NCI-H2196 treated with DMSO at 0.1 percent for 48 hours (cell line): ENCODE measurements around the gene CDH4.

ENCODE experiments used
- DNase-seq: peaks from one replicate; lab custom pipeline; 2025; ENCODE audit not compliant: unreplicated experiment; lab: John Stamatoyannopoulos, UW

The CDH4 gene

DNA sequence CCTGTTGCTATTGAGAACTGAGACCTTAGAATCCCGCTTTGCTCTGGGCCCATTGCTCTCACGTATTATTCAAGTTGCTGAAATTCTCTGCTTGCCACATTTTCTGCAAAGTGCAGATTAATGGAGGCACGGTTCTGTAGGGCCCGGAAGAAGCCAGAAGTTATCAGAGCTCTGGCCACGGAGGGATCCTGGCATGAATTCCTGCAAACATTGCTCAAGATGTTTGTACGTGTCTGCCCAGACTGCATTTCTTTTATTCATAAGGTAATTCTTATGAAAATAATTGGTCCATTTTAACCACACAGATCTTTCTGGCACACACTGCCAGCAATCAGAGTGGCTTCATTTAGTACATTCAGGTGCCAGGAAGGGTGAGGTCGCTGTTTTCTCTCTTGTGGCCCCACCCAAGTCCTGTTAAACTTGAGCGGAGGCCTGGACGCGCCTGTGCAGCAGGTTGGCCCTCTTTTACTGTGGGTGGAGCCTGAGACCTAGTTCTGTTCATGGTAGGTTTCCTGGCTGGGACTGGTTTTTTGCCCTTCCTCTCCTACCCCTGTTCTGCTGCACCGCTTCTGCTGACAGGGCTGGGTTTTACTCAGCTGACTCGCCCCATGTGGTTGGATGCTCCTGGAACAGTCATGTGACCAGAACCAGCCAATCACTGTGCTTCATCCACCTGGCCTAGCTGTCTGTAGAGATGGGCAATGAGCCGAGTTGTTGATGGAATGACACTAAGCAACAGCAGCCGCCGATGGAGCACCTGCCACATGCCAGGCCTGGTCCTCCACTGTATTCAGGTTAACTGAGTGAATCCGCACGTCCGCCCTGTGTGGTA lies 230.2 kb downstream of the CDH4 start:
- no peak for DNase-seq

DNA sequence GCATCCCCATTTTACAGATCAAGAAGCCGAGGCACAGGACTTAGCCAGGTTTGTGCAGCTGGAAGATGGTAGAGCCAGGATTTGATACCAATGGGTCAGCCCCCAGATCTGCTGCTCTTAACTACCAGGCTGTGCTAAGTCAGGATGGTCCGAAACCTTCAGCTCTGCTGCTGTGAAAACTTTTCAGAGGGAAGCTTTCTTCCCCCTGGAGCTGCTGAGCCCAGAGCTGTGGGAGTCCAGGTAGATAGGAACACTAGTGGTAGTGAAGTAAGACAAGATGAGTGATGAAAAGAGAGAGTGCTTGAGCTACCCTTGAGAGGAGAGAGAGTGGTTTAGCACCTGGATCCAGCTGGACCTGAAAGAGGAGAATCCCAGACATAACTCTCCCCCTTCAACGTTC lies 230.8 kb downstream of the CDH4 start:
- no peak for DNase-seq

DNA sequence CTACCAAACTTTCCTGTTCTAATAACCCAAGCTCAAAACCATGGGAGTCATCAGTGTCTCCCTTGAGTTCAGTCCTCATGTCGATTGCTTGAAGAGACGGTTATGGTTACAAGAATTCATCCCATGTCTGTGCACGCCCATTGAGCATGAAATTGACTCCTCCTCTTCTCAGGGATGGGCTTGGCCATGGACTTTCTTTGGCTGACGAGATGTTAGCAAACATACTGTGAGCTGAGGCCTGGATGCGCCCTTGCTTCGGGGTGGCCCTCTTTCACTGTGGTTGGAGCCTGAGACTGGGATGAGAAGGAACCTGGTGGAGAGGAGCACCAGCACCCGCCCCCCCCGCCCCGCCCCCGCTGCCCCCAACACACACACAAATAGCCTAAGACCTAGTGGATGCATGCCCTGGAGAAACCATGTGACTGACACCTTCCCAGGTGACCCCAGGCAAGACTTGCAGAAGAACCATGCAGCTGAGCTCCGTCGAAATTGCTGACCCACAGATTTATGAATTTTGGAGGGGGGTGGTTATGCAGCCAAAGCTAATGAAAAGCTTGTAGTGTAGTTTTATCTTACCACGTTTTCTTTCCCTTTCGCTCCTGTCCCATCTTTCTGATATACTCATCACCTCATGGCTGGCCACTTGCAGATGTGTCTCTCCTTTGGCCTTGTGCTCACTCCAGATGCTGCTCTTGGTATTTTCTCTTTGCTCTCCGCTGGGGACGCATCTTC lies 231.4 kb downstream of the CDH4 start:
- DNase-seq = no peak

DNA sequence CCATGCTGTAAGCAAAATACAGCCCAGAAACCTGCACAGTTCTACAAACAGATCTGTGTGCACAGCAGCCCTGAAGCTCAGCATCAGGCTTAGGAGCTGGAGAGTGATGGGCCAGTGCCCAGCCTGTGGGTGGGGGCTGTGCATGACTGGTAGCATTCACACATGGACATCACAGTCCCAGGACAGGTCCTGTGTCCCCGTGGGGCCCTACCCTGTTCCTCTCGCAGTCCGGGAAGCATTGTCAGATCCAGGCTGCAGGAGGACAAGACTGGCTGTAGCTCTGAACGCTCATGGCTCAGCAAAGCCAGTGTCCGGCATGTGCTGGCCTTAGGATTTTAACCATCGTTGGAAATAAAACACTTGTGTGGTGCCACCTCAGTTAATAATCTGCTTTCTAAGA lies 234.1 kb downstream of the CDH4 start:
- DNase-seq = no peak

DNA sequence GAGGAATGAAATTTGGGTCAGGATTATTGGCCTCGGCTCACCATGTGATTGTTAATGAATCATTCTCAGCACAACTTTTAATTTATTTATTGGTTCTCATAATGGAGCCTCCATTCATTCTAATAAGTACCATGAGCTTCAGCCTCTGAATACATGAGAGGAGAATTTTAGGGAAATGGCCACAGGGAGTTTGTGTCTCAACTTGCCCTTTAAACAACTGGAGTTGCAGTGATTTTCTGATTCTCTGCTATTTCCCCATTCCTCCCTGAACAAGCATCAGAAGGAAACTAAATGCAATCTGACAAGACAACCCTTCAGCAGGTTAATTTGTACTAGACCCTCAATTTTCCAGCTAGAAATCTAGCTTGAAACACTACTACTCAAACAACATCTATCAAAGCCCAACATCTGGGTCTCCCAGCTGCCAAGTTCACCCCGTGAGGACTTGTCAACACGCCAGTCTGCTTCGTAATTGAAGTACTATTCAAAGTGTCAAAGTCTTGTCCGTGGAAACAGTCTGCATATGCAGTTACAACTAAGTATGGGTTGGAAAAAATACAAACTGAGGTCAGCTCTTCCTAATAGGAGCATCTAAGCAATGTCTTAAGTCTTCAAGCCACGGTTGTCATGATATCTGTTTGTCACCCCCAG lies 235.4 kb downstream of the CDH4 start:
- no peak for DNase-seq

DNA sequence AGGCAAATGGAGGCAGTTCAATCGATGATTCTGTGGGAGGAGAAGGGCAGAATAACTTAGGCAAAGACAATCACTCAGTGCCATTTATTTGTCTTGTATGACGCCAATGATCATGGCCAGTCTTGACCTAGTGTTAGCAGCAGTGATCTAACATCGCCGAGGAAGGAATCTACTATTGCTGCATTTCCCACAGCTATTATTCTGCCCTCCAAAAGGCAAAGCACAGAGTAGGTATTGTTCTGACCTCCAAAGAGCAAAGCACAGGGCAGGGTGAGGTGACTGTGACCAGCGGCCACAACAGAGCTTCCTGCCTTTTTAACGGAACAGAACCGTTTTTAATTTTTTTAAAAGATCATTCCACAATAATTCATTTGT lies 235.9 kb downstream of the CDH4 start:
- no peak for DNase-seq

DNA sequence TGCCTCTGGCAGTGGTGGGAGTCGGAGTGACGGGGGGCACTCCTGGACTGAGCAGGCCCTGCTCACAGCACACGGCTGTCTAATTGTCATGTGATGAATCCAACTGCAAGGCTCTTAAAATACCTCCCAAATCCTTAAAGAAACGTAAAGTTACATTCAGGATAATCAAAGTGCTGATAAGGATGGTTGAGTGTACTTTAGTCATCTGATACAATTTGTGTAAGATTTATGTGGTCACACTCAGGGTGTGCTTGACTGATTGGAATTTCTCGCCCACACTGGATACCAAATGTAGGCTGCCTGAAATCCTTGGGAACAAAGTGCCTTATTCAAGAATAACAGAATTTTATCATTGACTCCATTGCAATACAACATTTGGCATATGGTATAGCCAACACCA lies 238.7 kb downstream of the CDH4 start:
- no peak for DNase-seq

DNA sequence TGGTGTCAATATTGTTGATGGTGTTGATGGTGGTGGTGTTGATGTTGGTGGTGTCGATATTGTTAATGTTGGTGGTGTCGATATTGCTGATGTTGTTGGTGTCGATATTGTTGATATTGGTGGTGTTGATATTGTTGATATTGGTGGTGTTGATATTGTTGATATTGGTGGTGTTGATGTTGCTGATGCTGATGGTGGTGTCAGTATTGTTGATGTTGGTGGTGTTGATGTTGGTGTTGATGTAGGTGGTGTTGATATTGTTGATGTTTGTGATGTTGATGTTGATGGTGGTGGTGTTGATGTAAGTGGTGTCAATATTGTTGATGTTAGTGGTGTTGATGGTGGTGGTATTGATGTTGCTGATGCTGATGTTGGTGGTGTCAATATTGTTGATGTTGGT lies 240.0 kb downstream of the CDH4 start:
- no peak for DNase-seq

DNA sequence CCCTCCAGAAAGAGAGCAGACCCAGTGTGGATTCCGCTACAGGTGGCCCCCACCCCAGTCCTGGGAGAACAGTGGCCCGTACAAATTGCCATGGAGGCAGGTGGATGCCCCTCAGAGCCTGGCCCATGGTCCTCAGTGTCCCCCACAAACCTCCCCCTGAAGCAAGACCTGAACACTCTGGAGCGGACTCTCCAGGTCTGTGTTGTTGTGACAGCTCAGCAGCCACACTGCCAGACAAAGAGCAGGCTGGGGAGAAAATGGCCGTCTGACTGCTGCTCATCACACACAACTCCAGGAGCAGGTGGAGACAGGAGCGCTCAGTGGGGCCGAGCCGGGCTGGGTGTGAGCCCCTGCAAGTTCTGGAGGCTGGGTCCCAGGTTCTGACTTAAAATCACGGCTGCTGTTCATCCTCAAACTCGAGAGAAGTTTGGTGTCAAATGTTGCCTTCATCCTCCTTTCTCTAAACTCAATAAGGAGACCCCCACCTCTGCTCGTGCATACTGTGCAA lies 241.8 kb downstream of the CDH4 start:
- no peak for DNase-seq

DNA sequence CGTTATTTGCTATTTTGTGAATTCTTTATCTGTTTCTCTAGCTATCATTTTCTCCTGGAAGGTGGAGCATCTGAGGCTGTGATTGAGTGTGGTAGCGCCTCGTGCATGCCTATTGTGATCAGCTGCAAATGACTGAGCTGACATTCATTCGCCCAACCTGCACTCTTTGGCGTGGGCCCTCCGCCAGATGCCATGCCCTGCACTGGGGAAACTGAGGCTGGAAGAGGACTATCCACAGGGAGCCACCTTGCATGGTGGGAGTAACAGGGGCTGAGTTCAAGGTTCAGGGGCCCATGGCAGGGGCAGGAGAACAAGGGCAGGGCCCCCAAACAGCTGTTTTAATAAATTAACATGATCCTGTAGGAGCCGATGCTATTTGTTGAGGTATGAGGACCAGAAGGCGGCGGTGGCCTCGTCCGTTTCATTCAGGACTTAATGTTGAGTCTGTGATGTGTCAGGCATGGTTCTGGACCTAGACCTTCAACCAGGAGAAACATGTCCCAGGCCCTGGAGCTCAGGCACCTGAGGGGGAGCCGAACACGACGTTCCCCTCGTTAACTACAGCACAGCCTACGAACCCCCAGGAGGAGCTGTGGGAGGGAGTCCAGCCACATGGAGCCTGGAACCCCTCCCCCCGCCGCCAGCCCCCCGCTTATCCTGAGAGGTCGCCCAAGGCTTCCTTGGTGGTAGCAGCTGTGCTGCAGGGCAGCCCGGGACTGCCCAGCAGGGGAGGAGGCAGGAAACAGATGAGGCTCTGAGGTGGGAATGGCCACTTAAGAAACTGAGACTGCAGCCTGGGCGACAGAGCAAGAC lies 242.9 kb downstream of the CDH4 start:
- no peak for DNase-seq

DNA sequence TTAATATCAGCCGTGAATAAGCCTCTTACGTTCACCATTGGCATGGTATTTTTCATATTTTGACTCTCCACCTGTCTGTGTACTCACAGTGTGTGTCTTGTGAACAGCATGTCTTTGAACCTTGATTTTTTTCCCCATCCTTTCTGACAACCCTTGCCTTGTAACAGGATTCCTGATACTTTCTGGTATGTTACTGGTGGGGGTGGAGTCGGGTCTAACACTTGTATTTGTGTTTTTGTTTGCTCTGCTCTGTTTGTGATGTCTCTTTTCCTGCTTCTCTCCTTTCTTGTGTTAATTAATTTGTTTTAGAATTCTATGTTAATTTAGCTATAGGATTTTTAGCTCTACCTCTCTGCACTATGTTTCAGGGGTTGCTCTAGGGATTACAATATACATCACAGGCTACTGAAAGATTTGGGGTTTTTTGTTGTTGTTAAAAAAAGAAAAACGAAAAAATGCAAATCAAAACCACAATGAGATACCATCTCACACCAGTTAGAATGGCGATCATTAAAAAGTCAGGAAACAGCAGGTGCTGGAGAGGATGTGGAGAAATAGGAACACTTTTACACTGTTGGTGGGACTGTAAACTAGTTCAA lies 245.1 kb downstream of the CDH4 start:
- no peak for DNase-seq

DNA sequence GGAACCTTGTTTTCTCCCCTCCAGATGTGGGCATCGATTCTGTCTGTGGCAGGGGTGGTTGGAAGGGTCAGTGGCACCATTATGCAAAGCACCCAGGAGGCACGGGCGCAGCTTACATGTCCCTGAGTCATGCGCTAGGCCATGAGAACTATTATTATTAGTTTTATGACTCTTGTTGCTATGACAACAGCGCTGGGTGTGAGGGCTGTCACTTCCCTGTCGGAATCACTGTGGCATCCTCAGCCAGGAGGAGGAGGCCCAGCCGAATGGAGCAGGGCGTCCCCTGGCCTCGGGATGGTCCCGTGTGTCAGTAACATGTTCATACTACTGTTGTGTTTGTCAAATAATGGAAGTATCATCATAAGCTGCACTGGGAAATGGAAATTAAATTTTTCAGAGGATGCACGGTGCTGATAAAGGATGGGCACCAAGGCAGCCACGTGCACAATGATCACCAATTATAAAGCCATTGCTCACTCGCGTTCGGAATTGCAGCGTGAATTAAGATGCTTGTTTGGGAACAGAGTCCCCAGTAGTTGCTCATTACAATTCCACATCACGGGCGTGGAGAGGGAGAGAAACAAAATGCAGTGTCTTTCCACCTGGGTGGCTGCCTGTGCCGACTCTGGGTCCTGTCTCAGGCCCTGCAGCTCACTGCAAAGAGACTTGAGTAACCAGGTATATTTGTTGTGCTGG lies 247.9 kb downstream of the CDH4 start:
- DNase-seq = no peak

DNA sequence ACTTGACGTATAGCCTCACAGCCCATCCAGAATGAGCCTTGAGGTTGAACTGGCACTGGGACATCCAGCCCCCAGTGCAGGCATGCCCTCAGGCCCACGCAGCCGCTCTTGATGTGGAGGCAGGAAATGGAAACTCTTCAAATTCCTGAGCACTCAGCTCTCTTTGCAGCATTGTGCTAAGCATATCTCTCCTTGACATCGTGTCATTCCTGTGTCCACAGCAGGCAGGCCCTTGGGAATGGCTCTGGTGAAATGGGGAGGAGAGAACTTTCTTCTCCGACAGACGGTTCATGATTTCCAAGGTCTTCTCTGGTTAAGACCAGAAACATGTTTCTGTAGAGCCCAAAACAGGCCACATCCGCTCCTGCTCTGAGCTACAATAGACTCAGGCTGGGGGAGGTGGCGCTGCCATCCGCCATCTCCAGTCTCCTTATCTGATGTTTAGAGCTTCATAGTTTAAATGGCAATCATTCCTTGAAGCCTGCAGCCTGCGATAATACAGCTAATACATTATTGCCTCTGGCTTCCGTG lies 248.8 kb downstream of the CDH4 start:
- DNase-seq = no peak

DNA sequence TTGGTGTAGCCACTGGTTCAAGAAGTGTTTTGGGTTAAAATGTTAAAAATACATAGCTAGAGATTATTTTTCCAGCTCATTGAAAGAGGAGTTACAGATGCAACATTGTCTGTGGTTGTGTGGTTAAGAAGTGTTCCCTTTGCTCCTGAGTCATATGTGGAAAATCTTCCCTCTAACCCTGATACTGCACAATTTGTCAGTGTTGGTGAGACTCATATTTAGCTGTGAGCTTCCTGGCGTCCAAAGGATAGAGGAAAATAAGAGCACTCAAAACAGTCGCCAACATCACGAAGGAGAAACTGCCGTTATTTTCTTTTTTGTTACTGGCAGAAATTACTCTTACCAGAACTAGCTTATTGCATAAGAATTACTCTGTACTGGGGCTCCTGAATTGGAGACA lies 250.4 kb downstream of the CDH4 start:
- DNase-seq = no peak

DNA sequence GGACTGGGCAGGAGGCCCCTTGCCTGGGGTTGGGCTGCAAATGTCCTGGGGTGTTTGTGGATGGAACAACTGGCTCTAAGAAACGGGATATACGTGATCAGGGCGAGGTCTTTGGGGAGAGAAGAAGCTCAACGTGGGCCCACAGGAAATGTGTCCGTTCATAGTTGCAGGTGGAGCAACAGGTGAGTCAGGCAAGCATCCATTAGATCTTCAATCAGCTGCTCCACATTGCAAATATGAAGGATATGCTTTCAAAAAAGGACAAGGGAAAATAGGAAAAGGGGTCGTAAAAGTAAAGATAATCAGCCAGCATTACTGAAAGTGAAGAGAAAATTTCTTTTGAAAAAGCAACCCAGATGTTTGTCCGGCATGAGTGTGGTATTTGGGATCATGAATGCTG lies 251.0 kb downstream of the CDH4 start:
- no peak for DNase-seq

DNA sequence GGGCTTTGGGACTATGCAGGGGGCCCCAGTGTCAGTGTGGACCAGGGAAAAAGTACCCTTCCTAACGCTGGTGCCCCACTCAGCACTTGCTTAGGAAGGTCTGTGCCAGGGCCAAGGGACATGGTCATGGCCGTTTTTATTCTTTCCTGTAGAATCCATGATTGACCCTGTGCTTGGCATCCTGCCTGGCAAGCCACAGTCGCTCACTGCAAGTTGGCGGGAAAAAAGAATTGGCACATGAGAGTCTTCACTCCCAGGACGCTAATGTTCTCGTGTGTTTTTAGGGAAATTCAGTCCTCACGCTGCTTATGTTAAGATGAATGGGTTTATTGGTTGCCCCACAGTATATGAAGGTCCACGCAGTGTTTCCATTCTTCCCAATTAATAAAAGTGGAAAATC lies 253.4 kb downstream of the CDH4 start:
- DNase-seq = no peak

DNA sequence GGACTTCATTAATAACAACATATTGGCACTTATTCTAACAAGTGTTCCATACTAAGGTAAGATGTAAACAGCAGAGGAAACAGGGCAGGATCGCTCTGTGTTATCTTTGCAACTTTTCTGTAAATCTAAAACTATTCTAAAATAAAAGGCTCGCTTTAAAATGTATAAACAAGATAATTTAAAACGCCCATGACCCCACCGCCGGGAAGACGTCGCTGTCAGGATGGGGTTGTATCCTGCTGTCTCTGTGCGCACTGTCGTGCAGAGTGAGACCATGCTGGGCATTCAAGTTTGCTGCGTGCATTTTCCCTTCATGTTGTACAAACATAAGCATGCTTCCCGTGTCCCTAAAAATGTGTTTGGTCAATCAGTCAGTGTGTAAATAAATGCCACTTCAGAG lies 255.7 kb downstream of the CDH4 start:
- DNase-seq = no peak

DNA sequence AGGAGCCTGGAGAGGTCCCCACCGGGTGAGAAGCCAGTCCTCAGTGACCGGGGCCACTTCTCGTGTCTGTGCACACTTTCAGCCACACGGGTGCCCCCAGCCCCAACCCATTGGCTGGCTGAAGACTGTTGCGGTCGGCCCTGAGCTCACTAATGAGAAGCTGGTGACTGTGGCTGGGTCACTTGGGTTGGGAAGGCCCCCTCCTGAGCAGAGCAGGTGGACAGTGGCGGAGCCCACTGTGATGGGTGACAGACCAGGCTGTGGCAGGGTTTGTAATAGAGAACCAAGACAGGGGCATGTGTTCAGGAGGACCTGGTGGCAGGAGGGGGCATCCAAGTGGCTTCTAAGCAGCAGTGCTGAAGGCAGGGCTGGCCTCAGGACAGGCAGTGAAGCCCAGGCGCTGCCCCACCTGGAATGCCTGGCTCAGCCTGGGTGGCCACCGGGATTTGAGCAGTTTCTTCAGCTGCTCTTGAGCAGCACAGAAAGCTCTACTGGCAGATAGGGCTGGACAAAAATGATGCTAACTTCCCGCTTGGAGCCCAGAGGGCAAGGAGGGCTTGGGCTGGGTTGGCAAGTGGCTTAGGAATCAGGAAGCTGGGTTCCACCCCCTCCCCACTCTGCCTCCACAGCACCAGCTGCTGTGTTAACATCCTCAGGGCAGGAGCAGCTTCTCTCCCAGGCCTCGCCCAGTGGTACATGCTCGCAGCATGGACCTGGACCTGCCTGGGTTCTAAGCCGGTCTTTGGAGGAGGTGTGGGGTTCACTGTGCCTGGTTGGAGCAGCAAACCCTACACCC lies 256.4 kb downstream of the CDH4 start:
- DNase-seq = no peak

DNA sequence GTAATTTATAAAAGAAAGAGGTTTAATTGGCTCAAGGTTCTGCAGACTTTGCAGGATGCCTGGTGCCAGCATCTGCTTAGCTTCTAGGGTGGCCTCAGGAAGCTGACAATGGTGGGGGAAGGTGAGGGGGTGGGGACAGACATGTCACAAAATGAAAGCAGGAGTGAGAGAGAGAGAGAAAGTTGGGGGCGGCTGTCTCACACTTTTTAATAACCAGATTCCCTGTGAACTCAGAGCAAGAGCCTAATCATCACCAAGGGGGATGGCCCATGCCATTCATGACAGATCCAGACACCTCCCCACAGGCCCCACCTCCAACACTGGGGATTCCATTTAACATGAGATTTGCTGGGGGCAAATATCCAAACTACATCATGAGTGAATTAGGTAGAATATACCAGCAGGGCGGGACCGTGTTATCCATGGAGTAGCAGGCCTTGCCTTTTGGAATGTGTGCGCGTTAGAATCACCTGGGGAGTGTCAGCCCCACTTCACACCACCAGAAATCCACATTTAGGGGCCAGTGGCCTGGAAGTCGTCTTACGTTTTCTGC lies 258.8 kb downstream of the CDH4 start:
- DNase-seq = no peak
